CD4-positive, alpha-beta memory T cell (primary cell): ENCODE measurements around the gene NPAT. TPM values are rescaled to one million over a fixed set of nuclear protein-coding genes. Genes with fewer than 3 reads are reported as not detected.
A peak's percentile ranks its signal among the peaks of the same experiment; 100 is the strongest.
"Not testable (repeated sequence)": the region's sequence is repeated elsewhere in the genome, so short reads cannot be mapped to it uniquely, and the experiment has no call there.

Source experiments
- CTCF ChIA-PET: fragments of 350-600 bp; sonication (Branson Sonifier 250); formaldehyde crosslinking; loops from one replicate; lab custom pipeline; 2021; ENCODE audit warnings: inconsistent platforms; ENCODE audit not compliant: partially characterized antibody; lab: Charles Lee
- POLR2A ChIA-PET: fragments of 350-600 bp; sonication (Branson Sonifier 250); formaldehyde crosslinking; loops from one replicate; lab custom pipeline; 2021; ENCODE audit not compliant: partially characterized antibody; lab: Charles Lee
- DNase-seq, 5 donors: peaks; one replicate each; pipeline versions ENCODE4 v3.0.0 to v3.0.0-alpha.2; 2020 to 2022; ENCODE audit warnings: mixed read lengths in 1 of 5
- H3K27ac ChIP-seq: one replicate; pipeline ENCODE4 v1.7.0; 2013; ENCODE audit warnings: low read depth, low read length
- H3K27me3 ChIP-seq: 2 replicates; pipeline ENCODE4 v1.7.0; 2013; ENCODE audit warnings: mild to moderate bottlenecking, low read length, moderate library complexity; ENCODE audit not compliant: insufficient read depth
- H3K36me3 ChIP-seq: 2 replicates; pipeline ENCODE4 v1.7.0; 2013; ENCODE audit warnings: mild to moderate bottlenecking, low read length, moderate library complexity; ENCODE audit not compliant: insufficient read depth
- H3K4me1 ChIP-seq: 2 replicates; pipeline ENCODE4 v1.7.0; 2013; ENCODE audit warnings: mild to moderate bottlenecking, low read length, moderate library complexity; ENCODE audit not compliant: insufficient read depth
- H3K4me3 ChIP-seq, 2 donors: one replicate each; pipeline ENCODE4 v1.7.0; 2013; ENCODE audit warnings: low read length in 2 of 2, mild to moderate bottlenecking in 1 of 2
- H3K9me3 ChIP-seq, 2 donors: one replicate each; pipeline ENCODE4 v1.7.0; 2013; ENCODE audit warnings: low read length in 2 of 2, control low read depth in 1 of 2; ENCODE audit not compliant: control insufficient read depth in 1 of 2
- H3K27ac Mint-ChIP-seq, 7 donors: one replicate each; pipeline ENCODE4 v1.8.0; 2020 to 2021; ENCODE audit warnings: mixed read lengths in 7 of 7, mild to moderate bottlenecking in 6 of 7, inconsistent platforms in 3 of 7, moderate library complexity in 3 of 7
- H3K27me3 Mint-ChIP-seq, 2 donors: one replicate each; pipeline ENCODE4 v1.8.0; 2020 to 2021; ENCODE audit warnings: mixed read lengths in 2 of 2
- H3K36me3 Mint-ChIP-seq, 2 donors: one replicate each; pipeline ENCODE4 v1.8.0; 2020 to 2021; ENCODE audit warnings: mixed read lengths in 2 of 2, inconsistent platforms in 1 of 2, mild to moderate bottlenecking in 1 of 2
- H3K4me1 Mint-ChIP-seq, 4 donors: one replicate each; pipeline ENCODE4 v1.8.0; 2020 to 2021; ENCODE audit warnings: mixed read lengths in 4 of 4, mild to moderate bottlenecking in 1 of 4
- H3K4me3 Mint-ChIP-seq, 8 donors: one replicate each; pipeline ENCODE4 v1.8.0; 2020 to 2021; ENCODE audit warnings: mixed read lengths in 8 of 8, mild to moderate bottlenecking in 7 of 8, moderate library complexity in 6 of 8, inconsistent platforms in 3 of 8
- H3K9me3 Mint-ChIP-seq, 8 donors: one replicate each; pipeline ENCODE4 v1.8.0; 2020 to 2021; ENCODE audit warnings: mixed read lengths in 8 of 8, mild to moderate bottlenecking in 5 of 8, inconsistent platforms in 3 of 8, moderate library complexity in 1 of 8
- intact Hi-C: fragments of 100-400 bp; cut with micrococcal nuclease; formaldehyde crosslinking; loops from one replicate; pipeline ENCODE4 v1.15.1; 2023
- polyA plus RNA-seq, 2 donors: library from polyadenylated mRNA; unstranded; fragments of 300-500 nt; fragmentation: Illumina TruSeq; gene quantifications; one replicate each; pipeline ENCODE4 v1.2.3, GENCODE V29; 2021
- total RNA-seq, 2 experiments: library from RNA; stranded (reverse); gene quantifications; one replicate each; pipeline ENCODE4 v1.2.3, GENCODE V29; 2021

The NPAT gene
- total and polyA plus RNA-seq, 4 experiments from 2014 or later: 24.8 to 71.3 (median 50.8) TPM

GRCh38 chr11:108147150-108147549 lies 75.3 kb downstream of the NPAT start:
- Mint-ChIP-seq H3K9me3 (no peaks in the 10 kb centered on the region), H3K27ac (no peak overlapping the region), H3K4me3 (no peak overlapping the region), H3K36me3 (peaks cover 73 to 88% of the 10 kb centered on the region in 2 donors), H3K27me3 (no peaks in the 10 kb centered on the region), H3K4me1 (peaks cover 4 to 11% (median 10%) of the 10 kb centered on the region in 4 donors)
- POLR2A ChIA-PET: no interaction called here
- peaks cover 36% of the 10 kb centered on the region for H3K36me3 ChIP-seq
- no peaks in the 10 kb centered on the region for H3K4me1 ChIP-seq
- no peak overlapping the region for H3K4me3 ChIP-seq
- no peak for DNase-seq
- no peak overlapping the region for H3K27ac ChIP-seq
- CTCF ChIA-PET: interaction anchor here (1.0 kb wide), 1 partner anchor 28 kb away, joined by 5 read pairs; no protein-coding TSS in a partner anchor
- H3K9me3 ChIP-seq: no peaks in the 10 kb centered on the region
- intact Hi-C loops: no loop called here
- no peaks in the 10 kb centered on the region for H3K27me3 ChIP-seq

GRCh38 chr11:108144615-108145014 lies 77.8 kb downstream of the NPAT start:
- peaks cover 27% of the 10 kb centered on the region for H3K36me3 ChIP-seq
- CTCF ChIA-PET: interaction anchor here (0.8 kb wide), 1 partner anchor 504 kb away, joined by 3 read pairs; no protein-coding TSS in a partner anchor
- H3K27me3 Mint-ChIP-seq: no peaks in the 10 kb centered on the region
- POLR2A ChIA-PET: interaction anchor here (0.9 to 1.3 kb wide), 2 partner anchors 25 to 33 kb away, joined by 3 read pairs; no protein-coding TSS in a partner anchor
- peak overlapping the region in 1 of 8 donors; percentile 27 for H3K4me3 Mint-ChIP-seq
- H3K9me3 ChIP-seq: no peaks in the 10 kb centered on the region
- peaks cover 4 to 11% (median 10%) of the 10 kb centered on the region in 4 donors for H3K4me1 Mint-ChIP-seq
- H3K4me3 ChIP-seq: no peak overlapping the region
- peaks cover 75 to 83% of the 10 kb centered on the region in 2 donors for H3K36me3 Mint-ChIP-seq
- H3K9me3 Mint-ChIP-seq: peaks cover 0 to 2% (median 0%) of the 10 kb centered on the region in 8 donors
- H3K27me3 ChIP-seq: no peaks in the 10 kb centered on the region
- no peaks in the 10 kb centered on the region for H3K4me1 ChIP-seq
- no peak overlapping the region for H3K27ac ChIP-seq
- no peak for DNase-seq
- peak overlapping the region; percentile 40 to 88 (median 83) for H3K27ac Mint-ChIP-seq
- intact Hi-C loops: no loop called here

- no peak overlapping the region for H3K27ac ChIP-seq
- POLR2A ChIA-PET: no interaction called here
- no peaks in the 10 kb centered on the region for H3K4me1 ChIP-seq
- H3K4me3 Mint-ChIP-seq: no peak overlapping the region
- peaks cover 0 to 2% (median 0%) of the 10 kb centered on the region in 8 donors for H3K9me3 Mint-ChIP-seq
- CTCF ChIA-PET: no interaction called here
- H3K36me3 ChIP-seq: peaks cover 18% of the 10 kb centered on the region
- H3K4me3 ChIP-seq: no peak overlapping the region
- no peaks in the 10 kb centered on the region for H3K27me3 Mint-ChIP-seq
- intact Hi-C loops: no loop called here
- no peaks in the 10 kb centered on the region for H3K27me3 ChIP-seq
- no peaks in the 10 kb centered on the region for H3K9me3 ChIP-seq
- H3K36me3 Mint-ChIP-seq: peaks cover 61 to 69% of the 10 kb centered on the region in 2 donors
- H3K27ac Mint-ChIP-seq: peak overlapping the region in 1 of 7 donors; percentile 13
- H3K4me1 Mint-ChIP-seq: peaks cover 5 to 13% (median 10%) of the 10 kb centered on the region in 4 donors
- no peak for DNase-seq
Observed at GRCh38 chr11:108142304-108142703, 80.1 kb downstream of the NPAT start.

GRCh38 chr11:108137212-108137611 lies 85.2 kb downstream of the NPAT start:
- peaks cover 34 to 49% of the 10 kb centered on the region in 2 donors for H3K36me3 Mint-ChIP-seq
- peaks cover 0 to 22% (median 8%) of the 10 kb centered on the region in 4 donors for H3K4me1 Mint-ChIP-seq
- no peaks in the 10 kb centered on the region for H3K27me3 ChIP-seq
- H3K4me3 Mint-ChIP-seq: no peak overlapping the region
- no peak overlapping the region for H3K27ac ChIP-seq
- no peak for DNase-seq
- CTCF ChIA-PET: interaction anchor here (0.6 to 1.0 kb wide), 2 partner anchors 9 to 11 kb away, joined by 3 read pairs; no protein-coding TSS in a partner anchor
- intact Hi-C loops: no loop called here
- no peak overlapping the region for H3K4me3 ChIP-seq
- POLR2A ChIA-PET: no interaction called here
- H3K27me3 Mint-ChIP-seq: no peaks in the 10 kb centered on the region
- peak overlapping the region in 6 of 7 donors; percentile 10 to 81 (median 28) for H3K27ac Mint-ChIP-seq
- H3K36me3 ChIP-seq: peaks cover 17% of the 10 kb centered on the region
- no peaks in the 10 kb centered on the region for H3K9me3 ChIP-seq
- peaks cover 0 to 2% (median 0%) of the 10 kb centered on the region in 8 donors for H3K9me3 Mint-ChIP-seq
- H3K4me1 ChIP-seq: peaks cover 3% of the 10 kb centered on the region

- POLR2A ChIA-PET: no interaction called here
- Histone ChIP-seq H3K36me3 (peaks cover 13% of the 10 kb centered on the region), H3K9me3 (no peaks in the 10 kb centered on the region), H3K27me3 (no peaks in the 10 kb centered on the region), H3K27ac (no peak overlapping the region), H3K4me3 (no peak overlapping the region), H3K4me1 (peaks cover 3% of the 10 kb centered on the region)
- intact Hi-C loops: loop anchor here (1.0 kb wide), 2 partner anchors 15 to 512 kb away; partner anchors contain the start of gene ACAT1
- Mint-ChIP-seq H3K9me3 (peaks cover 0 to 2% (median 0%) of the 10 kb centered on the region in 8 donors), H3K27me3 (no peaks in the 10 kb centered on the region), H3K4me3 (no peak overlapping the region), H3K4me1 (peaks cover 0 to 25% (median 8%) of the 10 kb centered on the region in 4 donors), H3K27ac (peak overlapping the region in 4 of 7 donors; percentile 40 to 75 (median 46)), H3K36me3 (peaks cover 31 to 45% of the 10 kb centered on the region in 2 donors)
- DNase-seq: peak in 2 of 5 donors; percentile 24 to 41
- CTCF ChIA-PET: no interaction called here
Observed at GRCh38 chr11:108135845-108136544, 86.4 kb downstream of the NPAT start.

- H3K9me3 ChIP-seq, H3K4me3 ChIP-seq, H3K27ac ChIP-seq, H3K27me3 Mint-ChIP-seq, H3K27me3 ChIP-seq, DNase-seq, H3K4me3 Mint-ChIP-seq, intact Hi-C loops, POLR2A ChIA-PET, H3K36me3 ChIP-seq, H3K9me3 Mint-ChIP-seq, CTCF ChIA-PET, H3K4me1 ChIP-seq: not testable (repeated sequence)
- Mint-ChIP-seq H3K36me3 (peaks cover 29 to 42% of the 10 kb centered on the region in 2 donors), H3K4me1 (peaks cover under 1 to 39% (median 12%) of the 10 kb centered on the region in 4 donors), H3K27ac (peak overlapping the region in 3 of 7 donors; percentile 15 to 65 (median 60))
Observed at GRCh38 chr11:108132993-108133538, 89.4 kb downstream of the NPAT start.

DNA sequence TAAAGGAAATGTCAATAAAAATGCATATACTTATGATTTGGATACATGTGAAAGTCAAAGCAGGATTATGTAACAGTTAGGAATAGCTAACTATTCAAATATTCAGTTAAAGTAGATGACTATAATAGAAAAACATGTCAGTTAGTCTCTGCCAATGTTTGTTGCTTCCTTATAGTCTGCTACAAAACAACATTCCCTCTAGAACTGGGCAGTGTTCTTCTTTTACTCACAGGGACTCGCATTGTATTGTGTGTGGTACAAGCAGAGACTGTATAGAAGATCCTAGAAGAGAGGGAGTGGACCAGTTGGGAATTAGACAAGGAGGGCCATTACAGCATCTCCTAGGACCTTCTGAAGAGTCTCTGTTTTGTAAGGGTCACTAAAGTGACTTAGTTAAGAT lies 90.4 kb downstream of the NPAT start:
- Histone ChIP-seq H3K27ac (no peak overlapping the region), H3K9me3 (no peaks in the 10 kb centered on the region), H3K36me3 (peaks cover 4% of the 10 kb centered on the region), H3K4me3 (no peak overlapping the region), H3K4me1 (peaks cover 3% of the 10 kb centered on the region), H3K27me3 (no peaks in the 10 kb centered on the region)
- intact Hi-C loops: no loop called here
- ChIA-PET CTCF (interaction anchor here (0.7 kb wide), 1 partner anchor 14 kb away, joined by 3 read pairs; no protein-coding TSS in a partner anchor), POLR2A (no interaction called here)
- Mint-ChIP-seq H3K4me3 (no peak overlapping the region), H3K36me3 (peaks cover 33 to 37% of the 10 kb centered on the region in 2 donors), H3K9me3 (no peaks in the 10 kb centered on the region), H3K4me1 (peaks cover 9 to 36% (median 11%) of the 10 kb centered on the region in 4 donors), H3K27me3 (no peaks in the 10 kb centered on the region), H3K27ac (peak overlapping the region in 3 of 7 donors; percentile 6 to 77 (median 65))
- DNase-seq: no peak
